ENCODE measurements around the gene SH3BGRL2. TPM values are rescaled to one million over a fixed set of nuclear protein-coding genes. Genes with fewer than 3 reads are reported as not detected.

SH3BGRL2 gene
- total and polyA plus RNA-seq, 11 donors = 2.5 to 14.1 (median 5.6) TPM

DNA sequence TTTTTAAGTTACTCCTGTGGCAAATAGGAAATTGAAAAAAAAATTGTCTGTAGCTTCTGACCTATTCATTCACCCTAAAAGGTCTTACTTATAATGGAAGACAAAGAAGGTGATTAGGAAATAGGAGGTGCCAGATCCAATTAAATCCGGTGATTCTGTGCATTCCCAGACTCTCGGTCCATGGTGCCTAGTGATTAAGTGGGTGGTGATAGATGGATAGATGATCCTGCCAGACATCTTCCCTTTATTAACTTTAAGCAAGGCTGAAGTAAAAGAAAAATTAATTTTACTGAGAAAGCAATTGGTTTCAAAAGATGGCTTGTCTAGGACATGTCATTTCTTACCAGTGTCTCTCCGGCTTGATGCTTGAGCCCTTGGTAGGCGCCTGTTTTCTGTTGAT, 80.0 kb downstream of the SH3BGRL2 start:
- 64 to 70% (median 67%) methylated on average over 4 of the region's 4 CpGs for WGBS, 4 donors

DNA sequence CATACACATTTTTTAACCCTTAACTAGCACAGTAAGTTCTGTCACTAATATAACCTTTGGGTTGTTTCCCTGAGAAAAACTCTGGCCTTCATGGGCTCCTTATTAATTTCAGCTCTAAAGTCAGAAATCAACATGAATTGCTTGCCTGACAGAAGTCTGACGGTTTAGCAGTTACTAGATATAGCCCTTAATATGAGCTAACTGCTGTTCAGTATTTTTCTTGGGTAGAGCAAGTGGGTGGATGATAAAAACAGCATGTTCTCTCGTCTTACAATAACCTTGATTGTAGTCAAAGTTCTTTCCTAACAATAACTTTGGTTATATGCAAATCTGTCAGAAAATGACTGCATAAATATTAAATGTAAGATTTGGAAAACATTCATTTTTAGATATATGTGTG, 81.0 kb downstream of the SH3BGRL2 start:
- H3K27me3 ChIP-seq = no peaks in the 10 kb centered on the region
- no peaks in the 10 kb centered on the region for H3K36me3 ChIP-seq
- WGBS, 4 donors = 56 to 66% (median 60%) methylated on average over 2 of the region's 2 CpGs
- no peak for TF ChIP-seq POLR2A (IDR thresholded peaks at IDR 0.05)
- H3K9me3 ChIP-seq = no peaks in the 10 kb centered on the region
- ATAC-seq (no peak), DNase-seq (no peak)
- peaks cover 0 to 12% (median 2%) of the 10 kb centered on the region in 12 donors for H3K4me1 ChIP-seq
- no peak overlapping the region for H3K27ac ChIP-seq
- intact Hi-C loops (cut with DNase I) = loop anchor here in 8 of 10 donors (2.0 to 10.0 kb wide), 3 partner anchors 137 to 141 kb away; no protein-coding TSS in a partner anchor
- H3K4me3 ChIP-seq = no peak overlapping the region

More for the DNA sequence above, 80.0 kb downstream of the SH3BGRL2 start:
- H3K4me3 ChIP-seq = no peak overlapping the region
- peaks cover 0 to 12% (median 2%) of the 10 kb centered on the region in 12 donors for H3K4me1 ChIP-seq
- no peak overlapping the region for H3K27ac ChIP-seq
- ATAC-seq (no peak), DNase-seq (no peak)
- intact Hi-C loops (cut with DNase I) = loop anchor here in 5 of 10 donors (5.0 to 10.0 kb wide), 2 partner anchors 136 to 139 kb away; no protein-coding TSS in a partner anchor
- no peaks in the 10 kb centered on the region for H3K27me3 ChIP-seq
- H3K36me3 ChIP-seq = no peaks in the 10 kb centered on the region
- TF ChIP-seq, protein P1, sequence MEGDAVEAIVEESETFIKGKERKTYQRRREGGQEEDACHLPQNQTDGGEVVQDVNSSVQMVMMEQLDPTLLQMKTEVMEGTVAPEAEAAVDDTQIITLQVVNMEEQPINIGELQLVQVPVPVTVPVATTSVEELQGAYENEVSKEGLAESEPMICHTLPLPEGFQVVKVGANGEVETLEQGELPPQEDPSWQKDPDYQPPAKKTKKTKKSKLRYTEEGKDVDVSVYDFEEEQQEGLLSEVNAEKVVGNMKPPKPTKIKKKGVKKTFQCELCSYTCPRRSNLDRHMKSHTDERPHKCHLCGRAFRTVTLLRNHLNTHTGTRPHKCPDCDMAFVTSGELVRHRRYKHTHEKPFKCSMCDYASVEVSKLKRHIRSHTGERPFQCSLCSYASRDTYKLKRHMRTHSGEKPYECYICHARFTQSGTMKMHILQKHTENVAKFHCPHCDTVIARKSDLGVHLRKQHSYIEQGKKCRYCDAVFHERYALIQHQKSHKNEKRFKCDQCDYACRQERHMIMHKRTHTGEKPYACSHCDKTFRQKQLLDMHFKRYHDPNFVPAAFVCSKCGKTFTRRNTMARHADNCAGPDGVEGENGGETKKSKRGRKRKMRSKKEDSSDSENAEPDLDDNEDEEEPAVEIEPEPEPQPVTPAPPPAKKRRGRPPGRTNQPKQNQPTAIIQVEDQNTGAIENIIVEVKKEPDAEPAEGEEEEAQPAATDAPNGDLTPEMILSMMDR (IDR thresholded peaks at IDR 0.05) = no peak
- no peak for TF ChIP-seq POLR2A (IDR thresholded peaks at IDR 0.05)
- H3K9me3 ChIP-seq = no peaks in the 10 kb centered on the region

DNA sequence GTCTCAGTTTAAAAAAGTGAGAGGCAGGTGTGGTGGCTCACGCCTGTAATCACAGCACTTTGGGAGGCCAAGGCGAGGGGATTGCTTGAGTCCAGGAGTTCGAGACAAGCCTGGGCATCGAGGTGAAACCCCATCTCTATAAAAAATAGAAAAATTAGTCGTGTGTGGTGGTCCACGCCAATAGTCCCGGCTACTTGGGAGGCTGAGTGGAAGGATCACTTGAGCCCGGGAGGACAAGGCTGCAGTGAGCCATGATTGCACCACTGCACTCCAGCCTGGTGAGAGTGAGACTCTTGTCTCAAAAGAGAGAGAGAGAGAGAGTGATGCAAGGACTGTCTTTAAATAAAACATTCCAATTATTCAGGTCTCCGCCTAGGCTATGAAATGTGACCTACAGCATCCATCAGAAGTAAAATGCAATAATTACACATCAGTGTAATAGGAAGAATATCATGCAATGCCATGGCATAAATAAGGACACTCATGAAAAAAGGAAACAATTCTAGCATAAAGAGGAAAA, 81.5 kb downstream of the SH3BGRL2 start:
- Histone ChIP-seq H3K4me1 (peaks cover 0 to 12% (median 2%) of the 10 kb centered on the region in 12 donors), H3K36me3 (no peaks in the 10 kb centered on the region), H3K4me3 (no peak overlapping the region), H3K9me3 (no peaks in the 10 kb centered on the region), H3K27ac (no peak overlapping the region), H3K27me3 (no peaks in the 10 kb centered on the region)
- TF ChIP-seq POLR2A (IDR thresholded peaks at IDR 0.05) = no peak
- TF ChIP-seq, protein P1 (IDR thresholded peaks at IDR 0.05) = no peak
- ATAC-seq (no peak), DNase-seq (no peak)
- intact Hi-C loops (cut with DNase I) = loop anchor here in 9 of 10 donors (1.0 to 10.0 kb wide), 4 partner anchors 138 to 142 kb away; no protein-coding TSS in a partner anchor
- WGBS, 4 donors = 83 to 93% (median 87%) methylated on average over 9 of the region's 9 CpGs

DNA sequence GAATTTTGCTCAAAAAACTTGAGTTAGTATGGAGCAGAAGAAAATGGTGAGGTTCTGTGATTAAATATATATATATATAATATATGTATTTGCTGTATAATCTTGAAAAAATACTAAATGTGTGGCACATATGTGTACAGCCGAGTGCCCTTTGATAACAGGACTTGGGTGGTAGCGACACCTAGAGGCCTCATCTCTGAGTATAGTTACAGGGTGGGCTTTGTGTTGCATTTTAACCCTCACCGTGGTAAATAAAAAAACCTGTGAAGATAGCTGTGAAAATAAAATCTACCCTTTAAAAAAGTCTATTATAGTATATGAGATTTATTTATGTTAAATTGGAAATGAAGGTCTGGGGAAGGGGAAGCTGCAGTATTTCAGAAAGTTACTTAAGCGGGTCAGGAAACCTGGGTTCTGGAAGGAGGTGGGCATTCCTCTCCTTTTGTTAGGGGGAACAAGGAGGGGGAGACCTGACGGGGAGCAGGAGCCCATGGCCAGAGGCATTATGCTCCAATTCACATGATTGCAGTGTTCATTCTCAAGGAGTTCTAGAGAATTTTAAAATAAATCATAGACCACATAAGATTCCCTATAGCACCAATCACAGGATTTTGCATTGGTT, 82.7 kb downstream of the SH3BGRL2 start:
- no peak overlapping the region for H3K4me3 ChIP-seq
- TF ChIP-seq, protein P1 (IDR thresholded peaks at IDR 0.05) = peak; percentile 51 to 79 (median 65)
- TF ChIP-seq POLR2A (IDR thresholded peaks at IDR 0.05) = no peak
- H3K36me3 ChIP-seq = no peaks in the 10 kb centered on the region
- 15 to 20% (median 19%) methylated on average over 5 of the region's 5 CpGs for WGBS, 4 donors
- peak in 4 of 5 donors; percentile 13 to 51 (median 28) for DNase-seq
- intact Hi-C loops (cut with DNase I) = loop anchor here (1.0 to 10.0 kb wide), 4 partner anchors 139 to 144 kb away; no protein-coding TSS in a partner anchor
- H3K4me1 ChIP-seq = peaks cover 0 to 16% (median 2%) of the 10 kb centered on the region in 12 donors
- no peak overlapping the region for H3K27ac ChIP-seq
- no peaks in the 10 kb centered on the region for H3K27me3 ChIP-seq
- no peaks in the 10 kb centered on the region for H3K9me3 ChIP-seq
- ATAC-seq = peak in 3 of 4 donors; percentile 67 to 73 (median 68)

Data from heart left ventricle (tissue), 16 donors.